GM12878 (cell line): ENCODE data around the gene PROX2.

ENCODE experiments used
- CEBPB ChIP-seq, 2 experiments: fragments of 150-350 bp in 1 of 2; IDR thresholded peaks; 2 replicates each; pipeline ENCODE4 v1.6.1; 2012 to 2014; ENCODE audit warnings: low read depth in 2 of 2, low read length in 2 of 2, borderline replicate concordance in 1 of 2, inconsistent platforms in 1 of 2
- CTCF ChIP-seq, 3 experiments: IDR thresholded peaks in 2 of 3; conservative IDR thresholded peaks in 1 of 3; 2 replicates each; pipeline ENCODE4 v1.5.1; 2011; ENCODE audit warnings: low read depth in 3 of 3, low read length in 3 of 3, mild to moderate bottlenecking in 3 of 3, control low read depth in 2 of 3, moderate library complexity in 2 of 3, inconsistent platforms in 1 of 3, mixed read lengths in 1 of 3; ENCODE audit not compliant: control insufficient read depth in 2 of 3, insufficient read depth in 1 of 3; ENCODE audit errors: extremely low read depth in 1 of 3
- KDM1A ChIP-seq: fragments of 200-600 bp; sonication (generic); IDR thresholded peaks from 2 replicates; pipeline ENCODE4 v1.6.1; 2016; ENCODE audit warnings: borderline replicate concordance

DNA sequence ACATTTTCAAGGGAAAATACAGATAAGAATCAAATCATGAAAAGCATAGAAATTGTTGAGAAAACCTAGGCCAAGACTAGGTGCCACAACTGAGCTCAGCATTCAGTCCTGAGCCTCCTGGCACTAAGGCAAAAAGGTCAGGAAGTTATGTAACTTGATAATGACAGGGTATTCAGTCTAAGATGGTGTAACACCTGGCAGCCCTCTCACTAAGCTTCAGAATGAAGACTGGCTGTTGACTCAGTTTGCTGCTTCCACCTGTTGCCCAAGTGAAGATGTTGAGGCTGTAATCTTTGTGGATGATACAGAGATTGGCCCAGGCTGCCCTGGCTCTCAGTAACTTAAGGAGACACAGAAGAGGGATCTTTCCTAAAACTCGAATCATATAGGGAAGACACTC is 19.6 kb downstream of the PROX2 start:
- TF ChIP-seq CTCF (IDR thresholded peaks at IDR 0.05 in 2 of 3, conservative IDR thresholded peaks at IDR 0.05 in 1 of 3; ENCODE audit: control insufficient read depth in 2 of 3, extremely low read depth in 1 of 3, insufficient read depth in 1 of 3, low read depth in 3 of 3, low read length in 3 of 3) (no peak), CEBPB (IDR thresholded peaks at IDR 0.05; ENCODE audit: borderline replicate concordance in 1 of 2, low read depth in 2 of 2, low read length in 2 of 2) (no peak), KDM1A (no peak)
